Naive B cell (primary cell): ENCODE results near the gene ALLC. TPM values are rescaled to one million over a fixed set of nuclear protein-coding genes. Genes with fewer than 3 reads are reported as not detected.
A peak's percentile ranks its signal among the peaks of the same experiment; 100 is the strongest.
"Not testable (repeated sequence)": the region's sequence is repeated elsewhere in the genome, so short reads cannot be mapped to it uniquely, and the experiment has no call there.

ENCODE experiments used
- ATAC-seq, 2 donors: fragments of 150-1000 bp; cut with Tn5 transposase; 2 replicates each; pipeline ENCODE4 v1.10.0; 2021; ENCODE audit warnings: low read depth in 2 of 2, mild to moderate bottlenecking in 2 of 2, moderate library complexity in 2 of 2
- DNase-seq: peaks from one replicate; pipeline ENCODE4 v3.0.0; 2022
- H3K27ac Mint-ChIP-seq, 6 donors: one replicate each; pipeline ENCODE4 v1.8.0; 2020 to 2022; ENCODE audit warnings: mild to moderate bottlenecking in 6 of 6, mixed read lengths in 6 of 6, moderate library complexity in 5 of 6, inconsistent platforms in 2 of 6
- H3K27me3 Mint-ChIP-seq, 3 donors: one replicate each; pipeline ENCODE4 v1.8.0; 2021 to 2022; ENCODE audit warnings: mixed read lengths in 3 of 3, mild to moderate bottlenecking in 1 of 3
- H3K36me3 Mint-ChIP-seq, 2 donors: one replicate each; pipeline ENCODE4 v1.8.0; 2020 to 2022; ENCODE audit warnings: mixed read lengths in 2 of 2, inconsistent platforms in 1 of 2, mild to moderate bottlenecking in 1 of 2
- H3K4me1 Mint-ChIP-seq, 3 donors: one replicate each; pipeline ENCODE4 v1.8.0; 2020 to 2022; ENCODE audit warnings: mixed read lengths in 3 of 3, inconsistent platforms in 1 of 3, mild to moderate bottlenecking in 1 of 3, moderate library complexity in 1 of 3
- H3K4me3 Mint-ChIP-seq, 8 donors: one replicate each; pipeline ENCODE4 v1.8.0; 2020 to 2022; ENCODE audit warnings: mild to moderate bottlenecking in 8 of 8, mixed read lengths in 8 of 8, moderate library complexity in 8 of 8, inconsistent platforms in 2 of 8
- H3K9me3 Mint-ChIP-seq, 7 donors: one replicate each; pipeline ENCODE4 v1.8.0; 2020 to 2022; ENCODE audit warnings: mixed read lengths in 7 of 7, mild to moderate bottlenecking in 5 of 7, inconsistent platforms in 2 of 7, moderate library complexity in 1 of 7
- polyA plus RNA-seq, 6 donors: library from polyadenylated mRNA; unstranded; fragments of 300-500 nt; fragmentation: Illumina TruSeq; gene quantifications; one replicate each; pipeline ENCODE4 v1.2.3, GENCODE V29; 2021; ENCODE audit warnings: low read depth in 6 of 6

The ALLC gene
- polyA plus RNA-seq, 6 donors from 2014 or later, result not detected

GRCh38 chr2:3628800-3629199, 29.2 kb upstream of the ALLC start:
- peaks cover 0 to 6% (median 0%) of the 10 kb centered on the region in 3 donors for H3K4me1 Mint-ChIP-seq
- ATAC-seq (no peak), DNase-seq (no peak)
- H3K27me3 Mint-ChIP-seq, result peaks cover 0 to 17% (median 16%) of the 10 kb centered on the region in 3 donors
- peak overlapping the region in 2 of 6 donors; percentile 44 for H3K27ac Mint-ChIP-seq
- peaks cover 0 to 8% of the 10 kb centered on the region in 2 donors for H3K36me3 Mint-ChIP-seq
- no peak overlapping the region for H3K4me3 Mint-ChIP-seq
- peaks cover 0 to 6% (median 0%) of the 10 kb centered on the region in 7 donors for H3K9me3 Mint-ChIP-seq

DNA sequence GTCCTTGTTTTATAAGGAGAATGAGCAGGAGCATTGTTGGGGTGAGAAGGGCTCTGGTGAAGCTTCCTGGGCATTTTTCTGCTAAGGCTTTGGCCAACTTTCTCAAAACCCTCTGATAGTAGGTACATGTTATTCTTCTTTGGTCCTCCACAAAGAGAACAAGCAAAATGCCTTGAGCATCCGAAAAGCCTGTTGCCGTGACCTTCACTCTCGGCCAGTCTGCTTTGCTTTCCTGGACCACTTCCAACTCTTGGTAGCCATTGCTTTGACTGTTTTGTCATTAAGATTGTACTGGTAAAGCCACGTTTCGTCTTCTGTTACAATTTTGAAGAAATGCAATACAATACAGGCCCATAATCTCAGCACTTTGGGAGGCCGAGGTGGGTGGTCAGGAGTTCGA, 27.4 kb upstream of the ALLC start:
- Mint-ChIP-seq H3K27ac (no peak overlapping the region), H3K4me3 (no peak overlapping the region), H3K36me3 (peaks cover 0 to 8% of the 10 kb centered on the region in 2 donors), H3K27me3 (peaks cover 0 to 26% (median 16%) of the 10 kb centered on the region in 3 donors), H3K9me3 (peaks cover 0 to 6% (median 0%) of the 10 kb centered on the region in 7 donors), H3K4me1 (peaks cover 0 to 12% (median 0%) of the 10 kb centered on the region in 3 donors)
- DNase-seq (no peak), ATAC-seq (no peak)

DNA sequence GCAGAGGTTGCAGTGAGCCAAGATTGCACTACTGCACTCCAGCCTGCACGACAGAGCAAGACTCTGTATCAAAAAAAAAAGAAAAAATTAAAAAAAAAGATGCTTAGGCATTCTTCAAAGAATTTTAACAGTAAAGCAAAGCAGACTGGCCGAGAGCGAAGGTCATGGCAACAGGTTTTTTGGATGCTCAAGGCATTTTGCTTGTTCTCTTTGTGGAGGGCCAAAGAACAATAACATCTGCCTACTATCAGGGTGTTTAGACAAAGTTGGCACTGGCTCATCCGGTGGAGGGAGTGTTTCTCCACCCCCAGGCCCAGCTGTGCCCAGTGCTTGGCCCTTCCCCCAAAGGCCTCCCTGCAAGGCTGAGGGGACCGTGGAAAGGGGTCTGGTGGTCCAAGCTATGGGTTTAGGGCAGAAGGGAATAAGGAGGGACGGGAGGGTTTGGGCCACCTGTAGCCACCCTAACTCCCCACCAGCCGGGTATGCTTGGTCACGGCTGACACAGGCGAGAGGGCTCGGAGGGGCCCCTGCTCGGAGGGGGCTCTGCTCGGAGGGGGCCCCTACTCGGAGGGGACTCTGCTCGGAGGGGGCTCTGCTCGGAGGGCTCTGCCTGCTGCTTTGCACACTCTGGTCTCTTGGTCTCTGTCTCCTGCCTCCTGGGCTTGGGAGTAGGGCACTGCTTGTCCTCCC, 26.7 kb upstream of the ALLC start:
- H3K36me3 Mint-ChIP-seq, result peaks cover 0 to 8% of the 10 kb centered on the region in 2 donors
- H3K4me3 Mint-ChIP-seq, result no peak overlapping the region
- H3K27me3 Mint-ChIP-seq, result peaks cover 0 to 30% (median 19%) of the 10 kb centered on the region in 3 donors
- no peak for DNase-seq
- ATAC-seq, result no peak
- H3K27ac Mint-ChIP-seq, result no peak overlapping the region
- peaks cover 0 to 12% (median 0%) of the 10 kb centered on the region in 3 donors for H3K4me1 Mint-ChIP-seq
- H3K9me3 Mint-ChIP-seq, result peaks cover 0 to 6% (median 0%) of the 10 kb centered on the region in 7 donors

- peaks cover 0 to 27% (median 24%) of the 10 kb centered on the region in 3 donors for H3K27me3 Mint-ChIP-seq
- peak overlapping the region in 1 of 6 donors; percentile 37 for H3K27ac Mint-ChIP-seq
- H3K9me3 Mint-ChIP-seq, result peaks cover 0 to 5% (median 0%) of the 10 kb centered on the region in 7 donors
- DNase-seq (no peak), ATAC-seq (no peak)
- no peak overlapping the region for H3K4me3 Mint-ChIP-seq
- H3K36me3 Mint-ChIP-seq, result peaks cover 0 to 6% of the 10 kb centered on the region in 2 donors
- H3K4me1 Mint-ChIP-seq, result peaks cover 0 to 12% (median 0%) of the 10 kb centered on the region in 3 donors
These were observed 25.9 kb upstream of the ALLC start for GRCh38 chr2:3631851-3632659.

GRCh38 chr2:3633089-3633981, 24.7 kb upstream of the ALLC start:
- Mint-ChIP-seq H3K36me3 (no peaks in the 10 kb centered on the region), H3K4me3 (no peak overlapping the region), H3K4me1 (peaks cover 0 to 6% (median 0%) of the 10 kb centered on the region in 3 donors), H3K27me3 (peaks cover 0 to 28% (median 20%) of the 10 kb centered on the region in 3 donors), H3K9me3 (peaks cover 0 to 2% (median 0%) of the 10 kb centered on the region in 7 donors), H3K27ac (no peak overlapping the region)
- ATAC-seq, result no peak
- no peak for DNase-seq

DNA sequence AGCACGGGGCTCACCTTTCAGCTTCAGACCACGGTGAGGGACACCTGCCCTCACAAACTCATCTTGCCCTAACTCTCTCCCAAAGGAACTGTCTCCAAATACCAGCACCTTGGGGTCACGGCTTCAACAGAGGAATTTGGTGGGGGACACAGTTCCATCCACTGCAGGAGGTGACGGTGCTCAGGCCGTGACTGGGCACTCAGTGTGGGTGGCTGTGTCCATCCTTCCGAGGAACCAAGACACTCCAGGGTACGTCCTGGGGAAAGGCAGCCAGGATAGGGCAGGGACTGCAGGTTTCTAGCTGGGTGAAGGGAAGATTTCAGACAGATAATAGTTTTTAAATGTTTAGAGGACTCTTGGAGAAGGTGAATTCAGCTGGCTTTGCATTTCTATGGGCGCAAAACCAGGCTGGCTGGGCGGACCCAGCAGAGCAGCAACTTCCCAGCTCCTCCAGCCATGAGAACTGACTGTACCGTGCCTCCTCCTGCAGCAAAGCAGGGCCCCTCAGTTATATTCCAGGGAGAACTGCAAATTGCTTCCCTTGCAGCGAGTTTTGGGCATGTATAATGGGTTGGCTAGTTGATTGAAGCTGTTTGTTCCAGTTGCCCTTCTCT, 23.9 kb upstream of the ALLC start:
- Mint-ChIP-seq H3K27ac (no peak overlapping the region), H3K4me3 (peak overlapping the region in 1 of 8 donors; percentile 5), H3K36me3 (no peaks in the 10 kb centered on the region), H3K9me3 (peaks cover 0 to 2% (median 0%) of the 10 kb centered on the region in 7 donors), H3K4me1 (peaks cover 0 to 6% (median 0%) of the 10 kb centered on the region in 3 donors), H3K27me3 (peaks cover 0 to 28% (median 20%) of the 10 kb centered on the region in 3 donors)
- DNase-seq (no peak), ATAC-seq (no peak)

- Mint-ChIP-seq H3K9me3 (peaks cover 0 to 2% (median 0%) of the 10 kb centered on the region in 7 donors), H3K4me1 (peaks cover 0 to 6% (median 0%) of the 10 kb centered on the region in 3 donors), H3K27ac (no peak overlapping the region), H3K36me3 (no peaks in the 10 kb centered on the region), H3K27me3 (peaks cover 0 to 28% (median 20%) of the 10 kb centered on the region in 3 donors), H3K4me3 (no peak overlapping the region)
- no peak for DNase-seq
- no peak for ATAC-seq
These were observed 23.3 kb upstream of the ALLC start for GRCh38 chr2:3634596-3635121.

DNA sequence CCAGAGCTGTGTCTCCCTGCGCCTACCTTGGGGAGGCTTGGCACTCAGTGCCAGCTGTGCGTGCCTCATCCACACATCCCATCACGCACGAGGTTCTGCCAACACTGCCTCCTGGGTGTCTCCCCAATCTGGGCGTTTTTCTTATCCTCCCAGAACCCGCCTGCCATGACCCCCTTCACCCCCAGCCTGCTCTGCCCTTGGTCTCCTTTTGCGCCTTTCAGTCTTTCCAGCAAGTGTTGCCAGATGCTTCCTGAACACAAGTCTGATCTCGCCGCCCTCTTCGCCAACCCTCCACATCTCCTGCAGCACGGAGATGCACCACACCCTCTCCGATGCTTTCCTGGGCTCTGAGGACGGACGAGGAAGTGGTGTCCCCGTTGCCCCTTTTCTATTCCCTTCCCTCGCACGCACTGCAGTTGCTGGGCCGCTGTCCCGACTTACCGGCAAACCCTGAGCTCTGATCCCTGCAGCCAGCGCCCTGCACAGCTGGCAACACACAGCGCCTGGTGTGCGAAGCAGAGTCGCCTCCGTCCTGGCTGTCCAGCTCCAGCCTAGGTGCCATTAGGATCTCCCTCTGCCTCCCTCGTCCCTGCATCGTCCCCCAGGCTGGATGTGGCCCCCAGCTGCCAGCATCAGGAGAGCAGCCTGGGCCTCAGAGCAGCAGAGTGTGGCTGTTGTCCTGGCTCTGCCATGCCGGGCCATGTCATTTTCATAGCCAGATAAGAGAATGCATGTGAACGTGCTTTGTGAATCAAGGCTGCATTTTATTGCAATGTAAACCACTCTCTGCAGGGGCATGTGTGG, 22.6 kb upstream of the ALLC start:
- Mint-ChIP-seq H3K27ac (no peak overlapping the region), H3K9me3 (peaks cover 0 to 2% (median 0%) of the 10 kb centered on the region in 7 donors), H3K4me3 (no peak overlapping the region), H3K27me3 (peaks cover 0 to 28% (median 20%) of the 10 kb centered on the region in 3 donors), H3K4me1 (peaks cover 0 to 6% (median 0%) of the 10 kb centered on the region in 3 donors), H3K36me3 (no peaks in the 10 kb centered on the region)
- no peak for DNase-seq
- no peak for ATAC-seq

DNA sequence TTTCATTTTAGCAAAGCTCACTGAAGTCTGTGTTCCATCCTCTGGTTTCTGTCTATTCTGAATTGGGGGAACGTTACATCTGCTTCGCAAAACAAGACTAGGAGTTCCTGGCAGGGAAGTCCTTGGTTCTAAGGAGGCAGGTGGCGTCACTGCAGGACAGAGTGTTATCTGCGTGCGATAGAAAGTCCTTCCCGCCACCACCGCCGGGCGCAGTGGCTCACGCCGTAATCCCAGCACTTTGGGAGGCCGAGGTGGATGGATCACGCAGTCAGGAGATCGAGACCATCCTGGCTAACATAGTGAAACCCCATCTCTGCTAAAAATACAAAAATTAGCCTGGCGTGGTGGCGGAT, 22.0 kb upstream of the ALLC start:
- not testable (repeated sequence) for ATAC-seq, H3K27ac Mint-ChIP-seq, DNase-seq, H3K36me3 Mint-ChIP-seq, H3K9me3 Mint-ChIP-seq, H3K4me1 Mint-ChIP-seq
- Mint-ChIP-seq H3K27me3 (peaks cover 0 to 28% (median 20%) of the 10 kb centered on the region in 3 donors), H3K4me3 (peak overlapping the region in 1 of 8 donors; percentile 47)

DNA sequence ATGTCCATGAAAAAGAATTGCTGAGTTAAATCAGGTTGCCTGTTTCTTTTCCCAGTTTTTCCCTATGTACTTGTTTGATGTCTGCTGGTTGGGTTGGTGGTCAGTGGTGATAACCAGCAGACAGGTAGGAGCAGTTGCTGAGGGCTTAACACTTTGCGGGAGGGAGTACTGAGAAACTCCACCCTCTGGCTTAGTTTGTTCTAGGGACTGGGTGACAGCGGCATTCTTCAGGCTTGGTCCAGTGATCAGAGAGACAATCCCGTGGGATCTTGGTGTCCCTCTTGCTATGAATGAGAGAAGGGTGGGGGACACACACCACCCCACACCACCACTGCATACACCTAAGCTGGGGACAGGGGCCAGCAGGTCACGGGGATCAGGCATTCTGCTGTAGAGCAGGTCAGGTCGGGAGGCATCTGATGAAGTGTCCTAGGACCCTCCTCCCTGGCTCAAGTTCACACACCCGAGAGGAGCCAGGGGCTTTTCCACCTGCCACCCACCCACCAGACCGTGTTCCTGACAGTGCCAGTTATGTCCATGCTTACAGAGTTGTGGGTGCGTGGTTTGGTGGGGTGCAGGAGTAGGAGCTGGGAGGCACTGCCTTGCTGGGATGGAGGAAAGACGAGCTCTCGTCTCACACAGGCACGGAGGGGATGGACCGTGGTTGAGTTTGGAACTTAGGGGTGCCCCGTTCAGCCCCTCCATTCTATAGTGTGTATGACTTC, 21.3 kb upstream of the ALLC start:
- H3K27ac Mint-ChIP-seq, result no peak overlapping the region
- H3K4me1 Mint-ChIP-seq, result peaks cover 0 to 6% (median 0%) of the 10 kb centered on the region in 3 donors
- DNase-seq (no peak), ATAC-seq (no peak)
- H3K36me3 Mint-ChIP-seq, result no peaks in the 10 kb centered on the region
- H3K27me3 Mint-ChIP-seq, result peaks cover 0 to 28% (median 20%) of the 10 kb centered on the region in 3 donors
- no peak overlapping the region for H3K4me3 Mint-ChIP-seq
- H3K9me3 Mint-ChIP-seq, result peaks cover 0 to 2% (median 0%) of the 10 kb centered on the region in 7 donors

DNA sequence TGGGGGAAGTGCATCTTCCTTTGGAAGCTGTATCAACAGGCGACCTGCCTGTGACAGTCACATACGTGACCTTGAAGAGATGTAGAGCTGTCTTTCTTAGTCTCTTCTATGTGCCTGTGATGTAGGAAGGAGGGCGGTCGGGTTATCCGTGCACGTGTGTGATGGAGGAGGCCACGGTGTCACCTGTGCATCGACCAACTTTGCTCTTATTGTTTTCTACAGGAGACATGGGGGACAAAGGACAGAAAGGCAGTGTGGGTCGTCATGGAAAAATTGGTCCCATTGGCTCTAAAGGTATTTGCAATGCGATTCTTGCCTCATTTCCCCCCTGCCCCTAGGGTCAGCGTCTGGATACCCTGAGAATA, 20.7 kb upstream of the ALLC start:
- no peak for DNase-seq
- Mint-ChIP-seq H3K4me3 (no peak overlapping the region), H3K4me1 (peaks cover 0 to 6% (median 0%) of the 10 kb centered on the region in 3 donors), H3K9me3 (peaks cover 0 to 2% (median 0%) of the 10 kb centered on the region in 7 donors), H3K27me3 (peaks cover 0 to 28% (median 20%) of the 10 kb centered on the region in 3 donors), H3K36me3 (no peaks in the 10 kb centered on the region), H3K27ac (peak overlapping the region in 1 of 6 donors; percentile 65)
- no peak for ATAC-seq
